K562 (cell line): Measurements from ENCODE around the gene RNF187. TPM values are rescaled to one million over a fixed set of nuclear protein-coding genes. Genes with fewer than 3 reads are reported as not detected.

Experiments
- BDP1 ChIP-seq: IDR thresholded peaks from 3 replicates; pipeline ENCODE4 v1.6.1; 2011; ENCODE audit not compliant: insufficient read length, insufficient read depth
- EP300 ChIP-seq: IDR thresholded peaks from 2 replicates; pipeline ENCODE4 v1.6.1; 2012; ENCODE audit warnings: low read length, improper control_type of control experiment
- NR3C1 ChIP-seq: sonication (generic); formaldehyde crosslinking; IDR thresholded peaks from 2 replicates; pipeline ENCODE4 v1.8.1; 2022; ENCODE audit warnings: missing genetic modification reagents
- SMARCC2 ChIP-seq: fragments of 450-650 bp; IDR thresholded peaks from 2 replicates; pipeline ENCODE4 v1.6.1; 2017; ENCODE audit warnings: antibody characterized with exemption, moderate library complexity, mild to moderate bottlenecking, low read depth
- TOE1 ChIP-seq, 2 experiments: fragments of 450-650 bp in 1 of 2; sonication (generic) in 1 of 2; formaldehyde crosslinking in 1 of 2; IDR thresholded peaks; 2 replicates each; pipeline versions ENCODE4 v1.7.1 to v1.8.0; 2016 to 2022; ENCODE audit warnings: borderline replicate concordance in 2 of 2, mild to moderate bottlenecking in 2 of 2, antibody characterized with exemption in 1 of 2, inconsistent platforms in 1 of 2, low read depth in 1 of 2, missing genetic modification reagents in 1 of 2, moderate library complexity in 1 of 2
- ZNF146 ChIP-seq: IDR thresholded peaks from one replicate; pipeline ENCODE4 v1.6.1; 2018; ENCODE audit warnings: missing compliant biosample characterization; ENCODE audit not compliant: unreplicated experiment
- ZNF274 ChIP-seq: IDR thresholded peaks from 2 replicates; pipeline ENCODE4 v1.6.1; 2011; ENCODE audit warnings: low read depth, mild to moderate bottlenecking, low read length, moderate library complexity, borderline replicate concordance
- polyA plus RNA-seq, 8 experiments: library from polyadenylated mRNA; depleted of rRNA in 4 of 8; stranded (reverse) in 5 of 8; unstranded in 3 of 8; fragments of >200 nt; fragmentation: Nextera tagmentation in 2 of 8; fragmentation: Illumina TruSeq in 1 of 8; extraction: Ambion mirVana in 2 of 8; extraction: Trizol in 1 of 8; gene quantifications; 2 replicates each; pipeline versions ENCODE4 v1.2.1 to v1.2.3, GENCODE V29; 2011 to 2014; ENCODE audit warnings: inconsistent platforms in 1 of 8, missing spikeins in 1 of 8
- total RNA-seq, 7 experiments: library from RNA; depleted of rRNA in 6 of 7; stranded (reverse); fragments of >200 nt in 6 of 7; fragmentation: Illumina TruSeq in 2 of 7; extraction: Trizol in 2 of 7; gene quantifications; 2 replicates each; pipeline versions ENCODE4 v1.2.1 to v1.2.3, GENCODE V29; 2011 to 2021; ENCODE audit warnings: low replicate concordance in 1 of 7
- TF ChIP-seq, protein P1 (sequence below): fragments of 450-650 bp; formaldehyde crosslinking; IDR thresholded peaks from 2 replicates; pipeline ENCODE4 v1.4.0; 2020; ENCODE audit warnings: mild to moderate bottlenecking, mixed read lengths
- TF ChIP-seq, protein P2 (sequence below): fragments of 150-350 bp; conservative IDR thresholded peaks from 2 replicates; pipeline ENCODE4 v1.6.1; 2014; ENCODE audit warnings: low read length
- TF ChIP-seq, protein P3 (sequence below), 2 experiments: IDR thresholded peaks in 1 of 2; conservative IDR thresholded peaks in 1 of 2; 2 replicates each; pipeline ENCODE4 v1.6.1; 2016; ENCODE audit warnings: low read depth in 2 of 2, mild to moderate bottlenecking in 1 of 2, missing compliant biosample characterization in 1 of 2, missing genetic modification characterization in 1 of 2, moderate library complexity in 1 of 2
- TF ChIP-seq, protein P4 (sequence below): fragments of 450-650 bp; formaldehyde crosslinking; conservative IDR thresholded peaks from 2 replicates; pipeline ENCODE4 v1.4.0; 2022; ENCODE audit warnings: mild to moderate bottlenecking, missing genetic modification characterization
- TF ChIP-seq, protein P5 (sequence below): fragments of 450-650 bp; IDR thresholded peaks from 2 replicates; pipeline ENCODE4 v1.6.1; 2016; ENCODE audit warnings: low read depth, mild to moderate bottlenecking, moderate library complexity
- TF ChIP-seq, protein P6 (sequence below): fragments of 450-650 bp; IDR thresholded peaks from 2 replicates; pipeline ENCODE4 v1.6.1; 2017; ENCODE audit warnings: antibody characterized with exemption, mild to moderate bottlenecking

RNF187 gene
- total and polyA plus RNA-seq, 9 of the 15 experiments (the other 6 are each of a cell fraction or from before 2014, with no cell fraction given), result 2.3 to 119 (median 41.9) TPM

DNA sequence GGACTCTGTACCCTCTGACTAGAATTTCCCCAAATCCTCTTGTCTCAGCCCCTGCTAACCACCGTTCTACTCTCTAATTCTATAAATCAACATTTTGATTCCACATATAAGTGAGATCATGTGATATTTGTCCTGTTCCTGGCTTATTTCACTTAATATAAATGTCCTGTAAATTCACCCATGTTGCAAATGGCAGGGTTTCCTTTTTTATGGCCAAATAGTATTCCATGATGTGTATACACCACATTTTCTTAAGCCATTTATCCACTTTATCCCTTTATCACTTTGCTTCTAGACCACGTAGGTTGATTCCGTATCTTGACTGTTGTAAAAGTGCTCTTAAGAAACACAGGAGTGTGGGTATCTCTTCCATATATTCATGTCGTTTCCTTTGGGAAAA lies 8.9 kb downstream of the RNF187 start (continued):
- TF ChIP-seq, protein P1, sequence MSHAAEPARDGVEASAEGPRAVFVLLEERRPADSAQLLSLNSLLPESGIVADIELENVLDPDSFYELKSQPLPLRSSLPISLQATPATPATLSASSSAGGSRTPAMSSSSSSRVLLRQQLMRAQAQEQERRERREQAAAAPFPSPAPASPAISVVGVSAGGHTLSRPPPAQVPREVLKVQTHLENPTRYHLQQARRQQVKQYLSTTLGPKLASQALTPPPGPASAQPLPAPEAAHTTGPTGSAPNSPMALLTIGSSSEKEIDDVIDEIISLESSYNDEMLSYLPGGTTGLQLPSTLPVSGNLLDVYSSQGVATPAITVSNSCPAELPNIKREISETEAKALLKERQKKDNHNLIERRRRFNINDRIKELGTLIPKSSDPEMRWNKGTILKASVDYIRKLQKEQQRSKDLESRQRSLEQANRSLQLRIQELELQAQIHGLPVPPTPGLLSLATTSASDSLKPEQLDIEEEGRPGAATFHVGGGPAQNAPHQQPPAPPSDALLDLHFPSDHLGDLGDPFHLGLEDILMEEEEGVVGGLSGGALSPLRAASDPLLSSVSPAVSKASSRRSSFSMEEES, result peak; percentile 46
- TF ChIP-seq SMARCC2, result no peak
- TF ChIP-seq EP300, result no peak
- no peak for TF ChIP-seq TOE1 (IDR thresholded peaks at IDR 0.05; ENCODE audit: borderline replicate concordance)
- TF ChIP-seq TOE1 (CRISPR knock-in tag; IDR thresholded peaks at IDR 0.05; ENCODE audit: borderline replicate concordance, low read depth), result no peak
- TF ChIP-seq, protein P2, sequence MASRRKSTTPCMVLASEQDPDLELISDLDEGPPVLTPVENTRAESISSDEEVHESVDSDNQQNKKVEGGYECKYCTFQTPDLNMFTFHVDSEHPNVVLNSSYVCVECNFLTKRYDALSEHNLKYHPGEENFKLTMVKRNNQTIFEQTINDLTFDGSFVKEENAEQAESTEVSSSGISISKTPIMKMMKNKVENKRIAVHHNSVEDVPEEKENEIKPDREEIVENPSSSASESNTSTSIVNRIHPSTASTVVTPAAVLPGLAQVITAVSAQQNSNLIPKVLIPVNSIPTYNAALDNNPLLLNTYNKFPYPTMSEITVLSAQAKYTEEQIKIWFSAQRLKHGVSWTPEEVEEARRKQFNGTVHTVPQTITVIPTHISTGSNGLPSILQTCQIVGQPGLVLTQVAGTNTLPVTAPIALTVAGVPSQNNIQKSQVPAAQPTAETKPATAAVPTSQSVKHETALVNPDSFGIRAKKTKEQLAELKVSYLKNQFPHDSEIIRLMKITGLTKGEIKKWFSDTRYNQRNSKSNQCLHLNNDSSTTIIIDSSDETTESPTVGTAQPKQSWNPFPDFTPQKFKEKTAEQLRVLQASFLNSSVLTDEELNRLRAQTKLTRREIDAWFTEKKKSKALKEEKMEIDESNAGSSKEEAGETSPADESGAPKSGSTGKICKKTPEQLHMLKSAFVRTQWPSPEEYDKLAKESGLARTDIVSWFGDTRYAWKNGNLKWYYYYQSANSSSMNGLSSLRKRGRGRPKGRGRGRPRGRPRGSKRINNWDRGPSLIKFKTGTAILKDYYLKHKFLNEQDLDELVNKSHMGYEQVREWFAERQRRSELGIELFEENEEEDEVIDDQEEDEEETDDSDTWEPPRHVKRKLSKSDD, result no peak
- TF ChIP-seq, protein P3, sequence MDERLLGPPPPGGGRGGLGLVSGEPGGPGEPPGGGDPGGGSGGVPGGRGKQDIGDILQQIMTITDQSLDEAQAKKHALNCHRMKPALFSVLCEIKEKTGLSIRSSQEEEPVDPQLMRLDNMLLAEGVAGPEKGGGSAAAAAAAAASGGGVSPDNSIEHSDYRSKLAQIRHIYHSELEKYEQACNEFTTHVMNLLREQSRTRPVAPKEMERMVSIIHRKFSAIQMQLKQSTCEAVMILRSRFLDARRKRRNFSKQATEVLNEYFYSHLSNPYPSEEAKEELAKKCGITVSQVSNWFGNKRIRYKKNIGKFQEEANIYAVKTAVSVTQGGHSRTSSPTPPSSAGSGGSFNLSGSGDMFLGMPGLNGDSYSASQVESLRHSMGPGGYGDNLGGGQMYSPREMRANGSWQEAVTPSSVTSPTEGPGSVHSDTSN (CRISPR knock-in tag; IDR thresholded peaks at IDR 0.05; ENCODE audit: low read depth), result no peak
- TF ChIP-seq, protein P3 (tag; conservative IDR thresholded peaks at IDR 0.05; ENCODE audit: low read depth), result no peak
- TF ChIP-seq BDP1, result no peak
- TF ChIP-seq, protein P4, sequence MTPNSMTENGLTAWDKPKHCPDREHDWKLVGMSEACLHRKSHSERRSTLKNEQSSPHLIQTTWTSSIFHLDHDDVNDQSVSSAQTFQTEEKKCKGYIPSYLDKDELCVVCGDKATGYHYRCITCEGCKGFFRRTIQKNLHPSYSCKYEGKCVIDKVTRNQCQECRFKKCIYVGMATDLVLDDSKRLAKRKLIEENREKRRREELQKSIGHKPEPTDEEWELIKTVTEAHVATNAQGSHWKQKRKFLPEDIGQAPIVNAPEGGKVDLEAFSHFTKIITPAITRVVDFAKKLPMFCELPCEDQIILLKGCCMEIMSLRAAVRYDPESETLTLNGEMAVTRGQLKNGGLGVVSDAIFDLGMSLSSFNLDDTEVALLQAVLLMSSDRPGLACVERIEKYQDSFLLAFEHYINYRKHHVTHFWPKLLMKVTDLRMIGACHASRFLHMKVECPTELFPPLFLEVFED, result no peak
- TF ChIP-seq, protein P5, sequence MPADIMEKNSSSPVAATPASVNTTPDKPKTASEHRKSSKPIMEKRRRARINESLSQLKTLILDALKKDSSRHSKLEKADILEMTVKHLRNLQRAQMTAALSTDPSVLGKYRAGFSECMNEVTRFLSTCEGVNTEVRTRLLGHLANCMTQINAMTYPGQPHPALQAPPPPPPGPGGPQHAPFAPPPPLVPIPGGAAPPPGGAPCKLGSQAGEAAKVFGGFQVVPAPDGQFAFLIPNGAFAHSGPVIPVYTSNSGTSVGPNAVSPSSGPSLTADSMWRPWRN, result no peak
- no peak for TF ChIP-seq NR3C1
- TF ChIP-seq ZNF274, result no peak
- peak; percentile 52 for TF ChIP-seq ZNF146 (CRISPR knock-in tag)
- TF ChIP-seq, protein P6, sequence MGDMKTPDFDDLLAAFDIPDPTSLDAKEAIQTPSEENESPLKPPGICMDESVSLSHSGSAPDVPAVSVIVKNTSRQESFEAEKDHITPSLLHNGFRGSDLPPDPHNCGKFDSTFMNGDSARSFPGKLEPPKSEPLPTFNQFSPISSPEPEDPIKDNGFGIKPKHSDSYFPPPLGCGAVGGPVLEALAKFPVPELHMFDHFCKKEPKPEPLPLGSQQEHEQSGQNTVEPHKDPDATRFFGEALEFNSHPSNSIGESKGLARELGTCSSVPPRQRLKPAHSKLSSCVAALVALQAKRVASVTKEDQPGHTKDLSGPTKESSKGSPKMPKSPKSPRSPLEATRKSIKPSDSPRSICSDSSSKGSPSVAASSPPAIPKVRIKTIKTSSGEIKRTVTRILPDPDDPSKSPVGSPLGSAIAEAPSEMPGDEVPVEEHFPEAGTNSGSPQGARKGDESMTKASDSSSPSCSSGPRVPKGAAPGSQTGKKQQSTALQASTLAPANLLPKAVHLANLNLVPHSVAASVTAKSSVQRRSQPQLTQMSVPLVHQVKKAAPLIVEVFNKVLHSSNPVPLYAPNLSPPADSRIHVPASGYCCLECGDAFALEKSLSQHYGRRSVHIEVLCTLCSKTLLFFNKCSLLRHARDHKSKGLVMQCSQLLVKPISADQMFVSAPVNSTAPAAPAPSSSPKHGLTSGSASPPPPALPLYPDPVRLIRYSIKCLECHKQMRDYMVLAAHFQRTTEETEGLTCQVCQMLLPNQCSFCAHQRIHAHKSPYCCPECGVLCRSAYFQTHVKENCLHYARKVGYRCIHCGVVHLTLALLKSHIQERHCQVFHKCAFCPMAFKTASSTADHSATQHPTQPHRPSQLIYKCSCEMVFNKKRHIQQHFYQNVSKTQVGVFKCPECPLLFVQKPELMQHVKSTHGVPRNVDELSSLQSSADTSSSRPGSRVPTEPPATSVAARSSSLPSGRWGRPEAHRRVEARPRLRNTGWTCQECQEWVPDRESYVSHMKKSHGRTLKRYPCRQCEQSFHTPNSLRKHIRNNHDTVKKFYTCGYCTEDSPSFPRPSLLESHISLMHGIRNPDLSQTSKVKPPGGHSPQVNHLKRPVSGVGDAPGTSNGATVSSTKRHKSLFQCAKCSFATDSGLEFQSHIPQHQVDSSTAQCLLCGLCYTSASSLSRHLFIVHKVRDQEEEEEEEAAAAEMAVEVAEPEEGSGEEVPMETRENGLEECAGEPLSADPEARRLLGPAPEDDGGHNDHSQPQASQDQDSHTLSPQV, result no peak
